Vagina (tissue), 2 donors: ENCODE measurements around the gene AOC3. TPM values are rescaled to one million over a fixed set of nuclear protein-coding genes. Genes with fewer than 3 reads are reported as not detected.
"Not testable (repeated sequence)": the region's sequence is repeated elsewhere in the genome, so short reads cannot be mapped to it uniquely, and the experiment has no call there.

Experiments used
- DNase-seq, 2 donors: peaks; one replicate each; pipeline ENCODE4 v3.0.0-alpha.2; 2017; ENCODE audit errors: extremely low spot score in 2 of 2
- H3K27ac ChIP-seq: fragments of 200-600 bp; sonication (generic); one replicate; pipeline ENCODE4 v1.5.1; 2019
- H3K27me3 ChIP-seq: fragments of 200-600 bp; sonication (generic); one replicate; pipeline ENCODE4 v1.5.1; 2019
- H3K36me3 ChIP-seq, 2 donors: fragments of 200-600 bp; sonication (generic); one replicate each; pipeline ENCODE4 v1.5.1; 2017 to 2019
- H3K4me1 ChIP-seq: fragments of 200-600 bp; sonication (generic); one replicate; pipeline ENCODE4 v1.5.1; 2019
- H3K4me3 ChIP-seq, 2 donors: fragments of 200-600 bp; sonication (generic); 1 replicate in 1 of 2; 2 replicates in 1 of 2; pipeline ENCODE4 v1.5.1; 2016 to 2019
- H3K9me3 ChIP-seq: fragments of 200-600 bp; sonication (generic); one replicate; pipeline ENCODE4 v1.5.1; 2019
- CTCF ChIP-seq, 3 experiments: fragments of 450-650 bp in 2 of 3; fragments of 200-600 bp in 1 of 3; sonication (generic) in 1 of 3; IDR thresholded peaks; one replicate each; pipeline ENCODE4 v1.5.1; 2017 to 2019; ENCODE audit warnings: antibody characterized with exemption in 3 of 3, mild to moderate bottlenecking in 2 of 3, moderate library complexity in 2 of 3
- POLR2A ChIP-seq, 2 donors: fragments of 450-650 bp; IDR thresholded peaks; one replicate each; pipeline ENCODE4 v1.6.1; 2017; ENCODE audit warnings: antibody characterized with exemption in 2 of 2, mild to moderate bottlenecking in 2 of 2, moderate library complexity in 2 of 2
- POLR2AphosphoS5 ChIP-seq, 2 donors: sonication (generic); formaldehyde crosslinking; IDR thresholded peaks; one replicate each; pipeline ENCODE4 v1.9.0; 2017; ENCODE audit warnings: antibody characterized with exemption in 2 of 2, mild to moderate bottlenecking in 2 of 2, low read depth in 1 of 2; ENCODE audit not compliant: insufficient read depth in 1 of 2
- intact Hi-C: fragments of 100-400 bp; cut with DNase I; formaldehyde crosslinking; loops from one replicate; pipeline ENCODE4 v1.15.1; 2023
- total RNA-seq: library from RNA; depleted of rRNA; stranded (reverse); fragments of >200 nt; gene quantifications from one replicate; pipeline ENCODE4 v1.2.3, GENCODE V29; 2016

The AOC3 gene
- total RNA-seq, 1 donor from 2014 or later = 31.7 TPM

DNA sequence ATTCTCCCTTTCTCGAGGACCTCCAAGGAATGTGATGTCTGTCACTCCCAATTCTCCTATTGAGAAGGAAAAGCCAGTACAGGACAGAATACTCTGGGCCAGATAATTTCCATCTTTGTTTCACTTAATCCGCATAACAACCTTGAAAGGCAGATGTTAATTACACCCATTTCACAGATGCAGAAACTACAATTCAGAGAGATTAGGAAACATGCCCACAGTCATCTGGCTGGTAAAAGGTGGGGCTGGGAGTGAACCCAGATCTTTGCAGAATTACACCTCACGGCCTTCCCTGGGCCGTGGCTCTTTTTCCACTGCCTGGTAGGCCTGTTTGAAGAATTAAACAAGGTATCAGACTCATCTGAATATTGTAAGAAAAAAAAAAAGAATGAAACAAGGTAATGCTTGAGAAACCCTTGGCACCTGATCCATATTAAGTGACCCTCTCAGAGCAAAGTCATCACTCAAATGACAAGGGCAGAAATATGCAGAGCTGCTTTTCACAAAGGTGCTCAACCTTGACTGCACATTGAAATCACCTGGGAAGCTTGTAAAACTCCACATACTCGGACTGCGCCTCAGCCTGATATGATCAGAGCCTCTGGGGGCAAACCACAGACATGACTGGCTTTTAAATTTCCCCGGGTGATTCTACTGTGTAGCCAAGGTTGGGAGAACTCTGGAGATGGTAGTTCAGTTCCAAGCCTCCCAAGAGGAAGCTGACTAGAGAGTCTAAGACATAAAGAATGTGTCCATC is 33.0 kb downstream of the AOC3 start:
- Histone ChIP-seq H3K27ac (no peak overlapping the region), H3K27me3 (no peaks in the 10 kb centered on the region), H3K4me1 (no peaks in the 10 kb centered on the region), H3K4me3 (no peak overlapping the region), H3K9me3 (no peaks in the 10 kb centered on the region), H3K36me3 (no peaks in the 10 kb centered on the region)
- TF ChIP-seq POLR2AphosphoS5 (IDR thresholded peaks at IDR 0.05; ENCODE audit: insufficient read depth in 1 of 2, low read depth in 1 of 2) = no peak
- no peak for TF ChIP-seq CTCF (IDR thresholded peaks at IDR 0.05)
- TF ChIP-seq POLR2A (IDR thresholded peaks at IDR 0.05) = no peak
- no peak for DNase-seq
- intact Hi-C loops = no loop called here

DNA sequence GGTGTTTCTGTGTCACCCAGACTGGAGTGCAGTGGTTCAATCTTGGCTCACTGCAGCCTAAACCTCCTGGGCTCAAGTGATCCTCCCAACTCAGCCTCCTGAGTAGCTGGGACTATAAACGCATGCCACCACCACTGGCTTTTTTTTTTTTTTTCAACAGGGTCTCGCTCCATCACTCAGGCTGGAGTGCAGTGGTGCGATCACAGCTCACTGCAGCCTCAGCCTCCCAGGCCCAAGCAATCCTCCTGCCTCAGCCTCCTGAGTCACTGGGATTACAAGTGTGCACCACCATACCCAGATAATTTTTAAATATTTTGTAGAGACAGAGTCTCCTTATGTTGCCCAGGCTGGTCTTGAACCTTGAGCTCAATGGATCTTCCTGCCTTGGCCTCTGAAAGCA is 34.8 kb downstream of the AOC3 start:
- intact Hi-C loops, H3K36me3 ChIP-seq, H3K27me3 ChIP-seq, H3K9me3 ChIP-seq, H3K27ac ChIP-seq, H3K4me3 ChIP-seq, H3K4me1 ChIP-seq, DNase-seq: not testable (repeated sequence)

- TF ChIP-seq CTCF (IDR thresholded peaks at IDR 0.05) = no peak
- TF ChIP-seq POLR2AphosphoS5 (IDR thresholded peaks at IDR 0.05; ENCODE audit: insufficient read depth in 1 of 2, low read depth in 1 of 2) = no peak
- no peak for TF ChIP-seq POLR2A (IDR thresholded peaks at IDR 0.05)
- H3K4me1 ChIP-seq = no peaks in the 10 kb centered on the region
- H3K9me3 ChIP-seq = no peaks in the 10 kb centered on the region
- no peak overlapping the region for H3K27ac ChIP-seq
- intact Hi-C loops = no loop called here
- DNase-seq = no peak
- H3K4me3 ChIP-seq = no peak overlapping the region
- no peaks in the 10 kb centered on the region for H3K36me3 ChIP-seq
- H3K27me3 ChIP-seq = no peaks in the 10 kb centered on the region
Observed at GRCh38 chr17:42886283-42887176, 35.5 kb downstream of the AOC3 start.

DNA sequence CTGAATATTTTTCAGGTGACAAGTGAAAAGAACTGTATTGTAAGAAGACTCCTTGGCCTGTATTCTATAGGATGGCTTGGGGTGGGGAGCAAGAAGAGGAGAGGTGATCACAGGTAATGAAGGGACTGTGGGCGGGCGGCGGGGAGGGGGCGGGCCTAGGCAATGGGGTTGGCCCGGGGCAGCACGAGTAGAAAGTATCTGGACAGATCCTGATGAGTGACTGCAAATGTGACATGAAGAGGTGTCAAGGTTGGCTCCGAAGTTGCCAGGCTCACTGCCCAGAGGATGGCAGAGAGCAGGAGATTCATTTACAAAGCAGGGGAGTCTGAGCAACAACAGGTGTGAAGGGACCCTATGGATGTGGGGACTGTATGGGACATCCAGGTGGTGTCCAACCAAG is 38.8 kb downstream of the AOC3 start:
- Histone ChIP-seq H3K27me3 (no peaks in the 10 kb centered on the region), H3K9me3 (no peaks in the 10 kb centered on the region), H3K4me3 (no peak overlapping the region), H3K36me3 (no peaks in the 10 kb centered on the region), H3K27ac (no peak overlapping the region), H3K4me1 (peaks cover 10% of the 10 kb centered on the region)
- DNase-seq = no peak
- intact Hi-C loops = no loop called here
- no peak for TF ChIP-seq POLR2AphosphoS5 (IDR thresholded peaks at IDR 0.05; ENCODE audit: insufficient read depth in 1 of 2, low read depth in 1 of 2)
- TF ChIP-seq CTCF (IDR thresholded peaks at IDR 0.05) = no peak
- TF ChIP-seq POLR2A (IDR thresholded peaks at IDR 0.05) = no peak

GRCh38 chr17:42891539-42892152 is 40.6 kb downstream of the AOC3 start:
- Histone ChIP-seq H3K4me3 (no peak overlapping the region), H3K27me3 (no peaks in the 10 kb centered on the region), H3K27ac (peak overlapping the region; percentile 51), H3K36me3 (no peaks in the 10 kb centered on the region), H3K9me3 (no peaks in the 10 kb centered on the region), H3K4me1 (peaks cover 15% of the 10 kb centered on the region)
- intact Hi-C loops = no loop called here
- TF ChIP-seq CTCF (IDR thresholded peaks at IDR 0.05) (no peak), POLR2A (IDR thresholded peaks at IDR 0.05) (no peak)
- DNase-seq = no peak
